HG02798 (cell line): ENCODE measurements around the gene ZBTB39.

Experiments used
- ATAC-seq: cut with Tn5 transposase; IDR thresholded peaks from one replicate; pipeline ENCODE4 v1.9.1; 2021; ENCODE audit warnings: mild to moderate bottlenecking; ENCODE audit not compliant: unreplicated experiment, poor library complexity

Gene ZBTB39

DNA sequence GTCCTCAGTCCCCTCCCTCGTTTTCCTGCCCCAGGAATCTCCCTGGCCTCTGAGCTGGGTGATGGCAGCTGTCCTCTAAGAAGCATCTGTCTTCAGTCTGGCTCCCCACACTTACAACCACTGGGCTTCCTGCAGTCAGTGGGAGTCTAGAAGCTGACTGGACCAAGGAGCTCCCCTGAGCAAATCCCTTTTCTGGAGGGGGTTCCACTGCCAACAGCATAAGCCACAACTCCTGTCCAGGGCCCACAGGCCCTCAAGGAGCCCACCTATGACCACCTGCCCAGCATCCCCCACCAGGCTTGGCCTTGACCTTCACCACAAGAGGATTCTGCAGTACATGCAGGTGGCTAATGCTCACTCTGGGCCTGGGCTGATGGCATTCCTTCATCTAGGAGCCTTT, 53.0 kb downstream of the ZBTB39 start:
- ATAC-seq: no peak

- ATAC-seq: no peak
These were observed 54.6 kb downstream of the ZBTB39 start for GRCh38 chr12:56951582-56952339.

GRCh38 chr12:56948881-56949280, 57.5 kb downstream of the ZBTB39 start:
- no peak for ATAC-seq
